ENCODE measurements around the gene COX6B1. TPM values are rescaled to one million over a fixed set of nuclear protein-coding genes. Genes with fewer than 3 reads are reported as not detected.

The COX6B1 gene
- polyA plus RNA-seq, 1 of the 3 experiments (the other 2 are of a cell fraction), result 826 TPM

DNA sequence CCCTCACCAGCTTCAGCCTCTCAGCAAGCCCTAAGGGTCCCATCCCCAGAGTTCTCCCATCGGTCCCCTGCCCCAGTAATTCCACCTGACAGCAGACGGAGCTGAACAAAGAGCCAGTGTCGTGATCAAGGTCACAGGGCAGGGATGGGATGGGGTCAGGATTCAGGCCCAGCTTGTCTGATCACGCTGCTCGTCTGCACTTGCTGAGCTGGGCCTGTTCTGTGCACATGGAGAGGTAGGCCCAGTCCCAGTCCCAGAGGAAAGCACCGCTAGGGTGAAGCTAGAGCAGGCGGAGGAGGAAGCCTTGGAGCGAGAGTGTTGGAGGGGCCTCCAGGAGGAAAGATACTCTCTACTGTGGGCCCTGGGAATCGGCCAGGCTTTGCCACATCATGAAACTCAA, 26.4 kb upstream of the COX6B1 start:
- Histone ChIP-seq H3K27me3 (ENCODE audit: insufficient read depth) (no peaks in the 10 kb centered on the region), H3K4me3 (ENCODE audit: low read depth in 2 of 2, low read length in 1 of 2) (no peak overlapping the region), H3K36me3 (replicated peaks in 1 of 2; ENCODE audit: control insufficient read depth in 1 of 2, insufficient read depth in 2 of 2, low read length in 1 of 2) (peaks cover 0 to 3% of the 10 kb centered on the region in 2 experiments), H2AFZ (ENCODE audit: low read depth) (no peak overlapping the region), H3K79me2 (ENCODE audit: insufficient read depth) (no peaks in the 10 kb centered on the region), H3K4me2 (no peak overlapping the region), H3F3A (replicated peaks; ENCODE audit: insufficient read depth) (peaks cover 4% of the 10 kb centered on the region), H3K4me1 (ENCODE audit: control insufficient read depth in 1 of 2, insufficient read depth in 2 of 2, low read depth in 1 of 2, low read length in 1 of 2) (no peaks in the 10 kb centered on the region), H3K27ac (ENCODE audit: low read depth in 2 of 2, low read length in 1 of 2) (no peak overlapping the region), H3K9ac (no peak overlapping the region), H3K9me3 (no peaks in the 10 kb centered on the region), H3K9me2 (no peaks in the 10 kb centered on the region), H4K20me1 (ENCODE audit: insufficient read depth) (no peaks in the 10 kb centered on the region)
- ChIA-PET CTCF (no interaction called here), POLR2A (no interaction called here)
- WGBS (ENCODE audit: low lambda C conversion rate), result 88% methylated on average over 9 of the region's 9 CpGs
- no peak for TF ChIP-seq FOSL2 (IDR thresholded peaks at IDR 0.05; ENCODE audit: borderline replicate concordance, low read depth)
- TF ChIP-seq YY1 (IDR thresholded peaks at IDR 0.05; ENCODE audit: low read depth), result no peak
- TF ChIP-seq EP300 (IDR thresholded peaks at IDR 0.05; ENCODE audit: borderline replicate concordance in 1 of 2, low read depth in 1 of 2, low read length in 1 of 2), result no peak
- TF ChIP-seq TEAD4 (IDR thresholded peaks at IDR 0.05; ENCODE audit: borderline replicate concordance, insufficient read depth), result no peak
- no peak for TF ChIP-seq ELF1 (IDR thresholded peaks at IDR 0.05)
- TF ChIP-seq SIN3A (IDR thresholded peaks at IDR 0.05; ENCODE audit: borderline replicate concordance, low read depth, low read length), result no peak
- no peak for TF ChIP-seq NFIC (IDR thresholded peaks at IDR 0.05; ENCODE audit: borderline replicate concordance)
- TF ChIP-seq USF1 (IDR thresholded peaks at IDR 0.05; ENCODE audit: borderline replicate concordance, low read depth), result no peak
- TF ChIP-seq RAD21 (IDR thresholded peaks at IDR 0.05; ENCODE audit: low read length), result no peak
- TF ChIP-seq, protein P1, sequence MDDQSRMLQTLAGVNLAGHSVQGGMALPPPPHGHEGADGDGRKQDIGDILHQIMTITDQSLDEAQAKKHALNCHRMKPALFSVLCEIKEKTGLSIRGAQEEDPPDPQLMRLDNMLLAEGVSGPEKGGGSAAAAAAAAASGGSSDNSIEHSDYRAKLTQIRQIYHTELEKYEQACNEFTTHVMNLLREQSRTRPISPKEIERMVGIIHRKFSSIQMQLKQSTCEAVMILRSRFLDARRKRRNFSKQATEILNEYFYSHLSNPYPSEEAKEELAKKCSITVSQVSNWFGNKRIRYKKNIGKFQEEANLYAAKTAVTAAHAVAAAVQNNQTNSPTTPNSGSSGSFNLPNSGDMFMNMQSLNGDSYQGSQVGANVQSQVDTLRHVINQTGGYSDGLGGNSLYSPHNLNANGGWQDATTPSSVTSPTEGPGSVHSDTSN (IDR thresholded peaks at IDR 0.05), result no peak
- TF ChIP-seq USF2 (IDR thresholded peaks at IDR 0.05; ENCODE audit: borderline replicate concordance, low read depth, low read length), result no peak
- no peak for DNase-seq

DNA sequence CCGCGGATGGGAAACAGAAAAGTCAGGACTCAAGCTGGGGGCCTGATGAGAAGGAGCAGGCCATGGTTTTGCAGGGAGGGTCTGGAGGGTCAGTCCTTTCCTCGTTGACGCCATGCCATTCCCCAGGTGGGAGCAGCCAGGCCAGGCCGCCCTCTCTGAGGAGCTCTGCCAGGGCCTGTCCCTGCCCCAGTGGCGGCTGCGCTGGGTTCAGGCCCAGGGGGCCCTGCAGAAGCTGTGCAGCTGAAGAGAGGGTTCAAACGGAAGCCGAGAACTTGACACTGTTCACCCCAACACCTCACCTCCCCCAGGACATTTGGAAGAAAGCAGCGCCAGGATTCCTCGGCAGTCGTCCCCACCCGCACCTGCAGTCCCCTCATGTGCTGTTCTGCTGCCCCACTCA, 25.4 kb upstream of the COX6B1 start:
- Histone ChIP-seq H3K36me3 (replicated peaks in 1 of 2; ENCODE audit: control insufficient read depth in 1 of 2, insufficient read depth in 2 of 2, low read length in 1 of 2) (peaks cover 0 to 3% of the 10 kb centered on the region in 2 experiments), H3K9me3 (no peaks in the 10 kb centered on the region), H3K27ac (ENCODE audit: low read depth in 2 of 2, low read length in 1 of 2) (no peak overlapping the region), H3K9me2 (no peaks in the 10 kb centered on the region), H3K27me3 (ENCODE audit: insufficient read depth) (no peaks in the 10 kb centered on the region), H4K20me1 (ENCODE audit: insufficient read depth) (no peaks in the 10 kb centered on the region), H2AFZ (ENCODE audit: low read depth) (no peak overlapping the region), H3K79me2 (ENCODE audit: insufficient read depth) (no peaks in the 10 kb centered on the region), H3K4me1 (ENCODE audit: control insufficient read depth in 1 of 2, insufficient read depth in 2 of 2, low read depth in 1 of 2, low read length in 1 of 2) (peaks cover 0 to 1% of the 10 kb centered on the region in 2 experiments; a peak in 1 of 4 replicates), H3K4me3 (ENCODE audit: low read depth in 2 of 2, low read length in 1 of 2) (no peak overlapping the region), H3K4me2 (no peak overlapping the region), H3F3A (replicated peaks; ENCODE audit: insufficient read depth) (peaks cover 4% of the 10 kb centered on the region), H3K9ac (no peak overlapping the region)
- ChIA-PET CTCF (no interaction called here), POLR2A (no interaction called here)
- WGBS (ENCODE audit: low lambda C conversion rate), result 95% methylated on average over 13 of the region's 13 CpGs
- peak; percentile 7 for DNase-seq
- TF ChIP-seq USF2 (IDR thresholded peaks at IDR 0.05; ENCODE audit: borderline replicate concordance, low read depth, low read length) (no peak), RCOR1 (IDR thresholded peaks at IDR 0.05; ENCODE audit: low read length) (no peak), TEAD4 (IDR thresholded peaks at IDR 0.05; ENCODE audit: borderline replicate concordance, insufficient read depth) (no peak), RFX5 (IDR thresholded peaks at IDR 0.05; ENCODE audit: low read length) (no peak), TAF1 (IDR thresholded peaks at IDR 0.05; ENCODE audit: borderline replicate concordance, low read depth, low read length) (no peak), SMC3 (IDR thresholded peaks at IDR 0.05; ENCODE audit: low read depth, low read length) (no peak), USF1 (IDR thresholded peaks at IDR 0.05; ENCODE audit: borderline replicate concordance, low read depth) (no peak)
- TF ChIP-seq, protein P1 (IDR thresholded peaks at IDR 0.05), result no peak
- TF ChIP-seq, protein P2, sequence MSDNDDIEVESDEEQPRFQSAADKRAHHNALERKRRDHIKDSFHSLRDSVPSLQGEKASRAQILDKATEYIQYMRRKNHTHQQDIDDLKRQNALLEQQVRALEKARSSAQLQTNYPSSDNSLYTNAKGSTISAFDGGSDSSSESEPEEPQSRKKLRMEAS (IDR thresholded peaks at IDR 0.05; ENCODE audit: low read depth), result no peak

Data from SK-N-SH (cell line).